ENCODE data around the gene SPATA6. TPM values are rescaled to one million over a fixed set of nuclear protein-coding genes. Genes with fewer than 3 reads are reported as not detected.
"Not testable (repeated sequence)": the region's sequence is repeated elsewhere in the genome, so short reads cannot be mapped to it uniquely, and the experiment has no call there.

The SPATA6 gene
- total RNA-seq, 1 experiment from 2014 or later, result 2.7 TPM

DNA sequence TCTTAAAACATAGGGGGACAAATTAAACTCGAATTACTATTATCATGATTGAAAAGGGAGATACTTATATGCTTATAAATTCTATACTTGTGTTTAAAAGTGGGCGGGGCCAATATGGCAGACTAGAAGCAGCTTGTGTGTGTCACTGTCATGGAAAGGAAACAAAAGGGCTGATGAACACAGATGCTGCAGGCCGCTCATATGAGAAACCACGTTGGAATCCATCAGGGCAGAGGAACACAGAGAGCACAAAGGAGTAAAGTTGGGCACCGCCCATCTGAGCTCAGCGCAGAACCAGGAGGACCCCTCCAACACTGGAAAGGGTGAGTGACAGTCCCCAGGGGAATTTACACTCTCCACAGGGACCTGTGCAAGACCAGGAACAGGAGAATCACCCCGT, 142.5 kb downstream of the SPATA6 start:
- CTCF ChIA-PET, result no interaction called here
- POLR2A ChIA-PET (ENCODE audit: low non-redundant PET), result no interaction called here
- Histone ChIP-seq H3K9me3 (ENCODE audit: low read depth, low read length, poor library complexity, severe bottlenecking) (no peaks in the 10 kb centered on the region), H3K4me3 (ENCODE audit: low read depth, low read length, poor library complexity, severe bottlenecking) (no peak overlapping the region), H3K27me3 (replicated peaks; ENCODE audit: insufficient read depth, low read depth, low read length, poor library complexity) (no peaks in the 10 kb centered on the region), H3K36me3 (ENCODE audit: insufficient read depth, low read length, poor library complexity, severe bottlenecking) (no peaks in the 10 kb centered on the region), H3K4me1 (ENCODE audit: insufficient read depth, low read length, poor library complexity, severe bottlenecking) (no peaks in the 10 kb centered on the region), H3K27ac (ENCODE audit: low read depth, low read length, poor library complexity, severe bottlenecking) (no peak overlapping the region)
- no TSS peak for BruUV-seq (replicated peaks)
- no peak for DNase-seq (ENCODE audit: low spot score)
- intact Hi-C loops (cut with micrococcal nuclease; ENCODE audit: unreplicated experiment), result no loop called here
- no peak for TF ChIP-seq EZH2 (IDR thresholded peaks at IDR 0.05; ENCODE audit: borderline replicate concordance, low read depth, low read length, poor library complexity, severe bottlenecking)
- TF ChIP-seq, protein P1, sequence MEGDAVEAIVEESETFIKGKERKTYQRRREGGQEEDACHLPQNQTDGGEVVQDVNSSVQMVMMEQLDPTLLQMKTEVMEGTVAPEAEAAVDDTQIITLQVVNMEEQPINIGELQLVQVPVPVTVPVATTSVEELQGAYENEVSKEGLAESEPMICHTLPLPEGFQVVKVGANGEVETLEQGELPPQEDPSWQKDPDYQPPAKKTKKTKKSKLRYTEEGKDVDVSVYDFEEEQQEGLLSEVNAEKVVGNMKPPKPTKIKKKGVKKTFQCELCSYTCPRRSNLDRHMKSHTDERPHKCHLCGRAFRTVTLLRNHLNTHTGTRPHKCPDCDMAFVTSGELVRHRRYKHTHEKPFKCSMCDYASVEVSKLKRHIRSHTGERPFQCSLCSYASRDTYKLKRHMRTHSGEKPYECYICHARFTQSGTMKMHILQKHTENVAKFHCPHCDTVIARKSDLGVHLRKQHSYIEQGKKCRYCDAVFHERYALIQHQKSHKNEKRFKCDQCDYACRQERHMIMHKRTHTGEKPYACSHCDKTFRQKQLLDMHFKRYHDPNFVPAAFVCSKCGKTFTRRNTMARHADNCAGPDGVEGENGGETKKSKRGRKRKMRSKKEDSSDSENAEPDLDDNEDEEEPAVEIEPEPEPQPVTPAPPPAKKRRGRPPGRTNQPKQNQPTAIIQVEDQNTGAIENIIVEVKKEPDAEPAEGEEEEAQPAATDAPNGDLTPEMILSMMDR (conservative IDR thresholded peaks at IDR 0.05; ENCODE audit: low read depth, low read length), result no peak

GRCh38 chr1:48311829-48312228, 160.2 kb downstream of the SPATA6 start:
- CTCF ChIA-PET; BruUV-seq (replicated peaks); H3K9me3 ChIP-seq (ENCODE audit: low read depth, low read length, poor library complexity, severe bottlenecking); DNase-seq (ENCODE audit: low spot score); intact Hi-C loops (cut with micrococcal nuclease; ENCODE audit: unreplicated experiment); H3K4me1 ChIP-seq (ENCODE audit: insufficient read depth, low read length, poor library complexity, severe bottlenecking); POLR2A ChIA-PET (ENCODE audit: low non-redundant PET); H3K4me3 ChIP-seq (ENCODE audit: low read depth, low read length, poor library complexity, severe bottlenecking); H3K36me3 ChIP-seq (ENCODE audit: insufficient read depth, low read length, poor library complexity, severe bottlenecking); H3K27ac ChIP-seq (ENCODE audit: low read depth, low read length, poor library complexity, severe bottlenecking); H3K27me3 ChIP-seq (replicated peaks; ENCODE audit: insufficient read depth, low read depth, low read length, poor library complexity): not testable (repeated sequence)

GRCh38 chr1:48309564-48310082, 162.4 kb downstream of the SPATA6 start:
- no peaks in the 10 kb centered on the region for H3K9me3 ChIP-seq (ENCODE audit: low read depth, low read length, poor library complexity, severe bottlenecking)
- intact Hi-C loops (cut with micrococcal nuclease; ENCODE audit: unreplicated experiment), result no loop called here
- TF ChIP-seq EZH2 (IDR thresholded peaks at IDR 0.05; ENCODE audit: borderline replicate concordance, low read depth, low read length, poor library complexity, severe bottlenecking), result no peak
- TF ChIP-seq, protein P1 (conservative IDR thresholded peaks at IDR 0.05; ENCODE audit: low read depth, low read length), result no peak
- CTCF ChIA-PET, result no interaction called here
- no peak overlapping the region for H3K4me3 ChIP-seq (ENCODE audit: low read depth, low read length, poor library complexity, severe bottlenecking)
- POLR2A ChIA-PET (ENCODE audit: low non-redundant PET), result interaction anchor here (0.7 kb wide), 1 partner anchor 52 kb away, joined by 3 read pairs; no protein-coding TSS in a partner anchor
- no peaks in the 10 kb centered on the region for H3K27me3 ChIP-seq (replicated peaks; ENCODE audit: insufficient read depth, low read depth, low read length, poor library complexity)
- BruUV-seq (replicated peaks), result no TSS peak
- H3K4me1 ChIP-seq (ENCODE audit: insufficient read depth, low read length, poor library complexity, severe bottlenecking), result no peaks in the 10 kb centered on the region
- H3K27ac ChIP-seq (ENCODE audit: low read depth, low read length, poor library complexity, severe bottlenecking), result no peak overlapping the region
- no peak for DNase-seq (ENCODE audit: low spot score)
- no peaks in the 10 kb centered on the region for H3K36me3 ChIP-seq (ENCODE audit: insufficient read depth, low read length, poor library complexity, severe bottlenecking)

- ChIA-PET POLR2A (ENCODE audit: low non-redundant PET) (no interaction called here), CTCF (no interaction called here)
- H3K27ac ChIP-seq (ENCODE audit: low read depth, low read length, poor library complexity, severe bottlenecking), result no peak overlapping the region
- H3K27me3 ChIP-seq (replicated peaks; ENCODE audit: insufficient read depth, low read depth, low read length, poor library complexity), result no peaks in the 10 kb centered on the region
- no TSS peak for BruUV-seq (replicated peaks)
- no peak overlapping the region for H3K4me3 ChIP-seq (ENCODE audit: low read depth, low read length, poor library complexity, severe bottlenecking)
- no peak for DNase-seq (ENCODE audit: low spot score)
- TF ChIP-seq, protein P1 (conservative IDR thresholded peaks at IDR 0.05; ENCODE audit: low read depth, low read length), result no peak
- no peak for TF ChIP-seq EZH2 (IDR thresholded peaks at IDR 0.05; ENCODE audit: borderline replicate concordance, low read depth, low read length, poor library complexity, severe bottlenecking)
- intact Hi-C loops (cut with micrococcal nuclease; ENCODE audit: unreplicated experiment), result no loop called here
- H3K4me1 ChIP-seq (ENCODE audit: insufficient read depth, low read length, poor library complexity, severe bottlenecking), result no peaks in the 10 kb centered on the region
- no peaks in the 10 kb centered on the region for H3K36me3 ChIP-seq (ENCODE audit: insufficient read depth, low read length, poor library complexity, severe bottlenecking)
- H3K9me3 ChIP-seq (ENCODE audit: low read depth, low read length, poor library complexity, severe bottlenecking), result no peaks in the 10 kb centered on the region
Measured at GRCh38 chr1:48302652-48303051, 169.4 kb downstream of the SPATA6 start.
